Esophagus muscularis mucosa (tissue), 3 donors: ENCODE measurements around the gene PRLR.

Experiments
- EP300 ChIP-seq: sonication (generic); formaldehyde crosslinking; IDR thresholded peaks from one replicate; pipeline ENCODE4 v1.6.1; 2017; ENCODE audit warnings: antibody characterized with exemption
- TF ChIP-seq, protein P1 (sequence below), 3 experiments: fragments of 200-600 bp in 2 of 3; fragments of 450-650 bp in 1 of 3; sonication (generic) in 2 of 3; IDR thresholded peaks; one replicate each; pipeline ENCODE4 v1.5.1; 2017 to 2019; ENCODE audit warnings: antibody characterized with exemption in 3 of 3, mild to moderate bottlenecking in 2 of 3, moderate library complexity in 1 of 3

DNA sequence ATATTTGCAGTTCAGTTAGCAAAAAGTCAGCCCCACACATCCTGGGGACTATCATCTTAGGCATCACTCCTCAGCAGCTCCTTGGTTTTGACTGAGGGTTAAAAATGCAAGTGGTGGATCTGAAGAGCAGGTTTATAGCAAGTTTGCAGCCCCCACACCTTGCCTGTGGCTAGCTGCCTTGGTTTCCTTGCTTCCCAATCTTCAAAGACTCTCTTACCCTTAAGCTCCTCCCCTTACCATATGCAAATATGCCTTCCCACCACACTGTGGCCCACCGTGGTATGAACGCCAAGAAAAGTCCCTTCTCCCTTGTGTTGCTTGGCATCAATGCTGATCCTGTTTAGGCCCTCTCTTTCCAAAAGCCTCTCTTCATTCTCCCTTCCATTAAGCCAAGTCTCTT is 137.6 kb downstream of the PRLR start:
- TF ChIP-seq, protein P1, sequence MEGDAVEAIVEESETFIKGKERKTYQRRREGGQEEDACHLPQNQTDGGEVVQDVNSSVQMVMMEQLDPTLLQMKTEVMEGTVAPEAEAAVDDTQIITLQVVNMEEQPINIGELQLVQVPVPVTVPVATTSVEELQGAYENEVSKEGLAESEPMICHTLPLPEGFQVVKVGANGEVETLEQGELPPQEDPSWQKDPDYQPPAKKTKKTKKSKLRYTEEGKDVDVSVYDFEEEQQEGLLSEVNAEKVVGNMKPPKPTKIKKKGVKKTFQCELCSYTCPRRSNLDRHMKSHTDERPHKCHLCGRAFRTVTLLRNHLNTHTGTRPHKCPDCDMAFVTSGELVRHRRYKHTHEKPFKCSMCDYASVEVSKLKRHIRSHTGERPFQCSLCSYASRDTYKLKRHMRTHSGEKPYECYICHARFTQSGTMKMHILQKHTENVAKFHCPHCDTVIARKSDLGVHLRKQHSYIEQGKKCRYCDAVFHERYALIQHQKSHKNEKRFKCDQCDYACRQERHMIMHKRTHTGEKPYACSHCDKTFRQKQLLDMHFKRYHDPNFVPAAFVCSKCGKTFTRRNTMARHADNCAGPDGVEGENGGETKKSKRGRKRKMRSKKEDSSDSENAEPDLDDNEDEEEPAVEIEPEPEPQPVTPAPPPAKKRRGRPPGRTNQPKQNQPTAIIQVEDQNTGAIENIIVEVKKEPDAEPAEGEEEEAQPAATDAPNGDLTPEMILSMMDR (IDR thresholded peaks at IDR 0.05), result no peak
- no peak for TF ChIP-seq EP300
